T-cell (primary cell): ENCODE measurements around the gene RAB7A. TPM values are rescaled to one million over a fixed set of nuclear protein-coding genes. Genes with fewer than 3 reads are reported as not detected.

Source experiments
- ATAC-seq, 4 experiments: fragments of 200-7000 bp in 3 of 4; fragments of 150-1000 bp in 1 of 4; cut with Tn5 transposase; replicated peaks in 1 of 4; 1 replicate in 3 of 4; 2 replicates in 1 of 4; pipeline ENCODE4 v1.10.0; 2021; ENCODE audit warnings: moderate library complexity in 3 of 4, mild to moderate bottlenecking in 2 of 4, moderate number of reproducible peaks in 1 of 4
- CTCF ChIA-PET, 2 donors: fragments of 300-600 bp; sonication (Branson Sonifier 250); formaldehyde crosslinking; loops; one replicate each; lab custom pipeline; 2022; ENCODE audit warnings: antibody characterized with exemption in 2 of 2; lab: Charles Lee
- POLR2A ChIA-PET, 2 donors: fragments of 300-600 bp; sonication (Branson Sonifier 250); formaldehyde crosslinking; loops; one replicate each; lab custom pipeline; 2022; ENCODE audit warnings: antibody characterized with exemption in 2 of 2; lab: Charles Lee
- DNase-seq, 35 experiments: peaks; one replicate each; pipeline versions ENCODE4 v3.0.0 to v3.0.0-alpha.2; 2013 to 2023
- H3K27ac ChIP-seq: one replicate; pipeline ENCODE4 v1.5.1; 2013; ENCODE audit warnings: low read length
- H3K27me3 ChIP-seq, 2 experiments: replicated peaks in 1 of 2; 1 replicate in 1 of 2; 2 replicates in 1 of 2; pipeline versions ENCODE4 v1.6.1 to v1.7.0; 2013; ENCODE audit warnings: low read length in 1 of 2, mixed read lengths in 1 of 2; ENCODE audit not compliant: control insufficient read depth in 2 of 2, insufficient read depth in 2 of 2; ENCODE audit errors: extremely low read depth in 1 of 2
- H3K36me3 ChIP-seq, 2 donors: 1 replicate in 1 of 2; 2 replicates in 1 of 2; pipeline versions ENCODE4 v1.6.1 to v1.7.0; 2013; ENCODE audit warnings: low read length in 1 of 2; ENCODE audit not compliant: control insufficient read depth in 2 of 2, insufficient read depth in 1 of 2; ENCODE audit errors: extremely low read depth in 1 of 2
- H3K4me1 ChIP-seq, 2 experiments: 1 replicate in 1 of 2; 2 replicates in 1 of 2; pipeline versions ENCODE4 v1.6.1 to v1.7.0; 2013; ENCODE audit warnings: low read length in 2 of 2, mixed read lengths in 1 of 2; ENCODE audit not compliant: insufficient read depth in 2 of 2, control insufficient read depth in 1 of 2; ENCODE audit errors: extremely low read depth in 1 of 2
- H3K4me3 ChIP-seq, 2 donors: 1 replicate in 1 of 2; 2 replicates in 1 of 2; pipeline versions ENCODE4 v1.5.1 to v1.7.0; 2013; ENCODE audit warnings: mild to moderate bottlenecking in 2 of 2, low read length in 1 of 2, moderate library complexity in 1 of 2; ENCODE audit not compliant: control insufficient read depth in 1 of 2; ENCODE audit errors: extremely low read depth in 1 of 2
- H3K9me3 ChIP-seq: 2 replicates; pipeline ENCODE4 v1.7.0; 2013
- H3K27ac Mint-ChIP-seq, 2 donors: one replicate each; pipeline ENCODE4 v1.8.0; 2020 to 2021; ENCODE audit warnings: mild to moderate bottlenecking in 2 of 2, mixed read lengths in 2 of 2
- H3K27me3 Mint-ChIP-seq, 2 donors: one replicate each; pipeline ENCODE4 v1.8.0; 2021 to 2022; ENCODE audit warnings: mixed read lengths in 2 of 2
- H3K36me3 Mint-ChIP-seq: one replicate; pipeline ENCODE4 v1.8.0; 2021; ENCODE audit warnings: mixed read lengths
- H3K4me1 Mint-ChIP-seq, 3 donors: one replicate each; pipeline ENCODE4 v1.8.0; 2020 to 2022; ENCODE audit warnings: mixed read lengths in 3 of 3, mild to moderate bottlenecking in 1 of 3
- H3K4me3 Mint-ChIP-seq, 3 donors: one replicate each; pipeline ENCODE4 v1.8.0; 2020 to 2022; ENCODE audit warnings: mild to moderate bottlenecking in 3 of 3, mixed read lengths in 3 of 3, moderate library complexity in 3 of 3
- H3K9me3 Mint-ChIP-seq, 3 donors: one replicate each; pipeline ENCODE4 v1.8.0; 2020 to 2022; ENCODE audit warnings: mixed read lengths in 3 of 3
- WGBS: methylation state at CpG from one replicate; pipeline ENCODE4 v1.1.5; 2013; ENCODE audit warnings: missing lambda C conversion rate; ENCODE audit not compliant: insufficient coverage; 5-methylcytosine and 5-hydroxymethylcytosine counted together
- total RNA-seq, 35 experiments: library from RNA in 6 of 35; stranded (reverse) in 6 of 35; fragments of 120-200 nt in 1 of 35; gene quantifications; one replicate each; pipeline versions ENCODE4 v1.2.1 to v1.2.4 and lab custom pipeline; 2013 to 2026

Gene RAB7A
- total RNA-seq, 5 donors from 2014 or later (not counting 1 experiment from before 2014, with no cell fraction given): 130 to 161 (median 140) TPM

DNA sequence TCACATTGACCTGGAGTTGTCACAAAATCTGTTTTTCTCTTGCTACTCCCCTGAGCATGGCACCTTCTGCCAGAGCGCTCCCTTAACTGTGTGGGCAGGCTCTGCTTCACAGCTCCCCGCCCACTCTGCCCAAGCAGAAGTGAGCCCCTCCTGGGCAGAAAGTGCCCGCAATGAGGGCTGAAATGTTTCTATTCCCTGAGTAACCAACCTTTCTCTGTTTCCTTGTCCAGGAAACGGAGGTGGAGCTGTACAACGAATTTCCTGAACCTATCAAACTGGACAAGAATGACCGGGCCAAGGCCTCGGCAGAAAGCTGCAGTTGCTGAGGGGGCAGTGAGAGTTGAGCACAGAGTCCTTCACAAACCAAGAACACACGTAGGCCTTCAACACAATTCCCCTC, 87.1 kb downstream of the RAB7A start:
- H3K9me3 Mint-ChIP-seq: no peaks in the 10 kb centered on the region
- Histone ChIP-seq H3K4me3 (no peak overlapping the region), H3K4me1 (no peaks in the 10 kb centered on the region), H3K36me3 (peaks cover 14 to 73% of the 10 kb centered on the region in 2 donors), H3K27ac (no peak overlapping the region), H3K27me3 (no peaks in the 10 kb centered on the region), H3K9me3 (no peaks in the 10 kb centered on the region)
- WGBS: 90% methylated on average over 3 of the region's 8 CpGs
- peaks cover 8 to 10% (median 8%) of the 10 kb centered on the region in 3 donors for H3K4me1 Mint-ChIP-seq
- H3K4me3 Mint-ChIP-seq: no peak overlapping the region
- peaks cover 67% of the 10 kb centered on the region for H3K36me3 Mint-ChIP-seq
- DNase-seq (no peak), ATAC-seq (no peak)
- no peaks in the 10 kb centered on the region for H3K27me3 Mint-ChIP-seq
- CTCF ChIA-PET: interaction anchor here in 1 of 2 donors (0.6 kb wide), 1 partner anchor 191 kb away, joined by 3 read pairs; no protein-coding TSS in a partner anchor
- peak overlapping the region in 1 of 2 donors; percentile 28 for H3K27ac Mint-ChIP-seq
- POLR2A ChIA-PET: interaction anchor here in 1 of 2 donors (0.8 kb wide), 1 partner anchor 9 kb away, joined by 4 read pairs; no protein-coding TSS in a partner anchor

DNA sequence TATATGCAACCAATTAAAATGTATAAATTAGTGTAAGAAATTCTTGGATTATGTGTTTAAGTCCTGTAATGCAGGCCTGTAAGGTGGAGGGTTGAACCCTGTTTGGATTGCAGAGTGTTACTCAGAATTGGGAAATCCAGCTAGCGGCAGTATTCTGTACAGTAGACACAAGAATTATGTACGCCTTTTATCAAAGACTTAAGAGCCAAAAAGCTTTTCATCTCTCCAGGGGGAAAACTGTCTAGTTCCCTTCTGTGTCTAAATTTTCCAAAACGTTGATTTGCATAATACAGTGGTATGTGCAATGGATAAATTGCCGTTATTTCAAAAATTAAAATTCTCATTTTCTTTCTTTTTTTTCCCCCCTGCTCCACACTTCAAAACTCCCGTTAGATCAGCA, 88.1 kb downstream of the RAB7A start:
- Histone ChIP-seq H3K36me3 (peaks cover 10 to 66% of the 10 kb centered on the region in 2 donors), H3K9me3 (no peaks in the 10 kb centered on the region), H3K27me3 (no peaks in the 10 kb centered on the region), H3K27ac (no peak overlapping the region), H3K4me1 (no peaks in the 10 kb centered on the region), H3K4me3 (no peak overlapping the region)
- no peaks in the 10 kb centered on the region for H3K27me3 Mint-ChIP-seq
- ATAC-seq (no peak), DNase-seq (no peak)
- H3K4me1 Mint-ChIP-seq: peaks cover 2 to 14% (median 5%) of the 10 kb centered on the region in 3 donors
- no peaks in the 10 kb centered on the region for H3K9me3 Mint-ChIP-seq
- peak overlapping the region in 1 of 2 donors; percentile 10 for H3K27ac Mint-ChIP-seq
- H3K36me3 Mint-ChIP-seq: peaks cover 69% of the 10 kb centered on the region
- ChIA-PET CTCF (interaction anchor here in 1 of 2 donors (1.4 kb wide), 1 partner anchor 9 kb away, joined by 3 read pairs; no protein-coding TSS in a partner anchor), POLR2A (no interaction called here)
- no peak overlapping the region for H3K4me3 Mint-ChIP-seq
- no CpG with 5 or more reads among the region's 5 CpGs for WGBS

GRCh38 chr3:128814519-128815317, 88.7 kb downstream of the RAB7A start:
- DNase-seq (no peak), ATAC-seq (no peak)
- POLR2A ChIA-PET: no interaction called here
- H3K4me1 Mint-ChIP-seq: peaks cover 0 to 10% (median 2%) of the 10 kb centered on the region in 3 donors
- H3K9me3 ChIP-seq: no peaks in the 10 kb centered on the region
- no peak overlapping the region for H3K4me3 ChIP-seq
- no peak overlapping the region for H3K27ac ChIP-seq
- H3K4me3 Mint-ChIP-seq: no peak overlapping the region
- CTCF ChIA-PET: interaction anchor here in 1 of 2 donors (1.4 kb wide), 1 partner anchor 10 kb away, joined by 3 read pairs; no protein-coding TSS in a partner anchor
- 89% methylated on average over 3 of the region's 8 CpGs for whole genome bisulfite sequencing
- peak overlapping the region in 1 of 2 donors; percentile 10 for H3K27ac Mint-ChIP-seq
- no peaks in the 10 kb centered on the region for H3K27me3 ChIP-seq
- no peaks in the 10 kb centered on the region for H3K9me3 Mint-ChIP-seq
- H3K36me3 Mint-ChIP-seq: peaks cover 66% of the 10 kb centered on the region
- no peaks in the 10 kb centered on the region for H3K4me1 ChIP-seq
- peaks cover 9 to 64% of the 10 kb centered on the region in 2 donors for H3K36me3 ChIP-seq
- no peaks in the 10 kb centered on the region for H3K27me3 Mint-ChIP-seq

DNA sequence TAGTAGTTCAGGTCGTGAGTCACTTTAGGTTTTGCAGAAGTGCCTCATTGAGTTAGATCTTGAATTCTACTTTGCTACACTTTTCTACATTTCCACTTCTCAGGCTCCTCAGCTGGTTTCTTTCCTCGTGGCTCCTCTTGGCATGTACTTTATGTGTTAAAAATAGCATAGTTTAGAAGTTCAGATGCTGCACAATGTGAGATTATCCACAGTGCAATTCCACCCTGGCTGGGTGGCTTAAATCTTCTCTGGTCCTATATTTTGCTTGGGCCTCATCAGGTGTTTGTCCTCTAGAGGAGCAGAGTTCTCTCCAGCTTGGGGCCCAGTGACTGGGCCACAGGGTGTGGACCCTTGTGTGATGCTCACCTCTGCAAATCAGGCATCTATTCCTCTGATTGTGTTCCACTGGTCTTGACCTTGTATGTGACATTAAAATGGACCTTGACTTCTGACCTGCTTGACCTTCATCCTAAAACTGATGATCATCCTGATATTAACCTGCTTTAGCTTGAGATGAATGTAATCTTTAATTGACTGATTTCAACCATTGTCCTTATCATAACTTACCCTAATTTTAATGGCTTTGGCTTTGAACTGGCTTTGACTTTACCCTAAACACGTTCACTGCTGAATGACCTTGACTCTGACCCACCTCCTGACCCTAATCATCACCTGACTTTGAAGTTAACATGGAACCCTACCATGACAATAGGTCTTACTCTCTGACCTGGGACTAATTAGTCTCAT, 89.5 kb downstream of the RAB7A start:
- peaks cover 0 to 10% (median 2%) of the 10 kb centered on the region in 3 donors for H3K4me1 Mint-ChIP-seq
- peaks cover 9 to 59% of the 10 kb centered on the region in 2 donors for H3K36me3 ChIP-seq
- no peak overlapping the region for H3K27ac ChIP-seq
- DNase-seq (no peak), ATAC-seq (no peak)
- ChIA-PET POLR2A (no interaction called here), CTCF (interaction anchor here in 1 of 2 donors (1.4 kb wide), 1 partner anchor 11 kb away, joined by 3 read pairs; no protein-coding TSS in a partner anchor)
- H3K4me3 ChIP-seq: no peak overlapping the region
- peaks cover 61% of the 10 kb centered on the region for H3K36me3 Mint-ChIP-seq
- H3K4me3 Mint-ChIP-seq: no peak overlapping the region
- WGBS: 86% methylated on average over 1 of the region's 3 CpGs
- H3K9me3 Mint-ChIP-seq: no peaks in the 10 kb centered on the region
- H3K27ac Mint-ChIP-seq: peak overlapping the region in 1 of 2 donors; percentile 8
- H3K4me1 ChIP-seq: no peaks in the 10 kb centered on the region
- no peaks in the 10 kb centered on the region for H3K27me3 ChIP-seq
- no peaks in the 10 kb centered on the region for H3K9me3 ChIP-seq
- no peaks in the 10 kb centered on the region for H3K27me3 Mint-ChIP-seq

GRCh38 chr3:128818186-128818787, 92.3 kb downstream of the RAB7A start:
- no peak overlapping the region for H3K27ac Mint-ChIP-seq
- no peaks in the 10 kb centered on the region for H3K27me3 Mint-ChIP-seq
- 100% methylated on average over 5 of the region's 5 CpGs for whole genome bisulfite sequencing
- H3K4me3 Mint-ChIP-seq: no peak overlapping the region
- H3K4me1 Mint-ChIP-seq: peaks cover 0 to 10% (median 2%) of the 10 kb centered on the region in 3 donors
- H3K36me3 Mint-ChIP-seq: peaks cover 50% of the 10 kb centered on the region
- H3K9me3 Mint-ChIP-seq: no peaks in the 10 kb centered on the region
- CTCF ChIA-PET: no interaction called here
- no peak for ATAC-seq
- no peaks in the 10 kb centered on the region for H3K9me3 ChIP-seq
- POLR2A ChIA-PET: no interaction called here
- H3K36me3 ChIP-seq: peaks cover 6 to 39% of the 10 kb centered on the region in 2 donors
- H3K4me1 ChIP-seq: no peaks in the 10 kb centered on the region
- no peaks in the 10 kb centered on the region for H3K27me3 ChIP-seq
- H3K4me3 ChIP-seq: no peak overlapping the region
- H3K27ac ChIP-seq: no peak overlapping the region
- no peak for DNase-seq
